Sigmoid colon (tissue), 7 donors: ENCODE data around the gene EXOC6B. TPM values are rescaled to one million over a fixed set of nuclear protein-coding genes. Genes with fewer than 3 reads are reported as not detected.

Experiments
- DNase-seq: peaks from one replicate; pipeline ENCODE4 v3.0.0-alpha.2; 2019
- H3K27ac ChIP-seq, 4 donors: fragments of 200-600 bp; sonication (generic); one replicate each; pipeline ENCODE4 v1.5.1; 2016 to 2019; ENCODE audit warnings: mild to moderate bottlenecking in 1 of 4
- H3K27me3 ChIP-seq, 3 donors: fragments of 200-600 bp; sonication (generic); one replicate each; pipeline ENCODE4 v1.5.1; 2019; ENCODE audit warnings: mild to moderate bottlenecking in 1 of 3
- H3K36me3 ChIP-seq, 4 donors: fragments of 200-600 bp; sonication (generic); one replicate each; pipeline ENCODE4 v1.5.1; 2016 to 2019
- H3K4me1 ChIP-seq, 4 donors: fragments of 200-600 bp; sonication (generic); one replicate each; pipeline ENCODE4 v1.5.1; 2017 to 2019
- H3K4me3 ChIP-seq, 4 donors: fragments of 200-600 bp; sonication (generic); one replicate each; pipeline ENCODE4 v1.5.1; 2017 to 2019; ENCODE audit warnings: mild to moderate bottlenecking in 2 of 4, moderate library complexity in 1 of 4
- H3K9me3 ChIP-seq, 4 donors: fragments of 200-600 bp in 3 of 4; sonication (generic) in 3 of 4; one replicate each; pipeline versions ENCODE4 v1.5.1 to v1.6.1; 2013 to 2019
- CTCF ChIP-seq, 4 experiments: fragments of 450-650 bp in 3 of 4; fragments of 200-600 bp in 1 of 4; IDR thresholded peaks; one replicate each; pipeline ENCODE4 v1.5.1; 2016 to 2019; ENCODE audit warnings: antibody characterized with exemption in 4 of 4, mild to moderate bottlenecking in 3 of 4, moderate library complexity in 2 of 4
- EP300 ChIP-seq, 4 donors: sonication (generic); formaldehyde crosslinking; IDR thresholded peaks; one replicate each; pipeline ENCODE4 v1.6.1; 2017; ENCODE audit warnings: antibody characterized with exemption in 4 of 4
- POLR2A ChIP-seq, 2 donors: fragments of 450-650 bp; IDR thresholded peaks; one replicate each; pipeline ENCODE4 v1.6.1; 2016; ENCODE audit warnings: antibody characterized with exemption in 2 of 2, mild to moderate bottlenecking in 2 of 2, moderate library complexity in 2 of 2
- POLR2AphosphoS5 ChIP-seq, 4 donors: sonication (generic); formaldehyde crosslinking; IDR thresholded peaks; one replicate each; pipeline ENCODE4 v1.6.1; 2017; ENCODE audit warnings: antibody characterized with exemption in 4 of 4
- WGBS, 2 donors: extraction: QIAGEN DNeasy Blood & Tissue Kit; methylation state at CpG; one replicate each; pipeline ENCODE4 v1.1.7; 2013; 5-methylcytosine and 5-hydroxymethylcytosine counted together
- intact Hi-C: fragments of 100-400 bp; cut with DNase I; formaldehyde crosslinking; loops from one replicate; pipeline ENCODE4 v1.15.1; 2023
- polyA plus RNA-seq, 3 donors: library from polyadenylated mRNA; stranded (reverse); fragments of 200-250 nt; gene quantifications; one replicate each; pipeline ENCODE4 v1.2.3, GENCODE V29; 2013
- total RNA-seq, 4 donors: library from RNA; depleted of rRNA; stranded (reverse); fragments of >200 nt; gene quantifications; one replicate each; pipeline ENCODE4 v1.1.0, GENCODE V29; 2016
- donor health status: healthy with polysubstance abuse.
- donor health status: Bipolar disorder and iron deficiency.
- donor health status: healthy.

Gene EXOC6B
- total and polyA plus RNA-seq, 7 donors = 5.0 to 46.1 (median 25.3) TPM

- WGBS, 2 donors = 97% methylated on average over 1 of the region's 1 CpG
- H3K36me3 ChIP-seq = no peaks in the 10 kb centered on the region
- no peak for DNase-seq
- no peak overlapping the region for H3K4me3 ChIP-seq
- TF ChIP-seq POLR2AphosphoS5 (IDR thresholded peaks at IDR 0.05) (peak in 2 of 4 donors; percentile 24 to 53), EP300 (IDR thresholded peaks at IDR 0.05) (no peak)
- no peaks in the 10 kb centered on the region for H3K27me3 ChIP-seq
- H3K9me3 ChIP-seq = peaks cover 0 to 12% (median 3%) of the 10 kb centered on the region in 4 donors
- intact Hi-C loops = no loop called here
- no peak overlapping the region for H3K27ac ChIP-seq
- peaks cover 0 to 12% (median 9%) of the 10 kb centered on the region in 4 donors for H3K4me1 ChIP-seq
These were observed 66.1 kb downstream of the EXOC6B start for GRCh38 chr2:72759755-72760154.

DNA sequence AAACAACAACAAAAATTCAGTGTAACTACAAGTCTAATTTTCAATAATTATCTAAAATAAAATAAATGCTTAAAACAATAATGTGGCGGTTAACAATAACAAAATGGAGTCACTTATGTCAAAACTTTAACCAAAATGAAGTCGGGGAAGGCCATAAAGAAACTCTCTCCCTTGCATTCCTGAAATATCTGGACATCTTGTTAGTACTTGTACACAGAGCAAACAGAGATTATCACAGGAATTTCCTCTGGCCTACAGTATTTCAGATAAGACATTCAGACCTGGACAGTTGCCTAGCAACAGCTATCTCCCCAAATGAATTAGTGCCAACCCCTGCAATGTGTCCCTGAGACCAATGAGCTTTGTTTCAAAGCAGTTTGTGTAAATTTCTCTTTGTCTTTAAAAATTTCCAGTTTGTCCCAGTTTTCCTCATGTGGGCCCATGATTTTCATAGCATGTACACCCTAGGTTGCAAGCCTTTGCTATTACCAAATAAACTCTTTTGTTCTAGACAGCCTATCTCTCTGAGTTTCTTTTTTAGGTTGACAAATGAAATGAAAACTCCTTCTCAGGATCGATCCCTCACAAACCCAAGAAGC is 68.6 kb downstream of the EXOC6B start:
- intact Hi-C loops = no loop called here
- DNase-seq = no peak
- TF ChIP-seq CTCF (IDR thresholded peaks at IDR 0.05) (no peak), POLR2AphosphoS5 (IDR thresholded peaks at IDR 0.05) (no peak), POLR2A (IDR thresholded peaks at IDR 0.05) (no peak), EP300 (IDR thresholded peaks at IDR 0.05) (no peak)
- Histone ChIP-seq H3K36me3 (no peaks in the 10 kb centered on the region), H3K4me3 (no peak overlapping the region), H3K9me3 (peaks cover 0 to 6% (median 2%) of the 10 kb centered on the region in 4 donors), H3K4me1 (peaks cover 0 to 12% (median 9%) of the 10 kb centered on the region in 4 donors), H3K27me3 (no peaks in the 10 kb centered on the region), H3K27ac (no peak overlapping the region)
- 62 to 79% methylated on average over 3 of the region's 3 CpGs for WGBS, 2 donors

DNA sequence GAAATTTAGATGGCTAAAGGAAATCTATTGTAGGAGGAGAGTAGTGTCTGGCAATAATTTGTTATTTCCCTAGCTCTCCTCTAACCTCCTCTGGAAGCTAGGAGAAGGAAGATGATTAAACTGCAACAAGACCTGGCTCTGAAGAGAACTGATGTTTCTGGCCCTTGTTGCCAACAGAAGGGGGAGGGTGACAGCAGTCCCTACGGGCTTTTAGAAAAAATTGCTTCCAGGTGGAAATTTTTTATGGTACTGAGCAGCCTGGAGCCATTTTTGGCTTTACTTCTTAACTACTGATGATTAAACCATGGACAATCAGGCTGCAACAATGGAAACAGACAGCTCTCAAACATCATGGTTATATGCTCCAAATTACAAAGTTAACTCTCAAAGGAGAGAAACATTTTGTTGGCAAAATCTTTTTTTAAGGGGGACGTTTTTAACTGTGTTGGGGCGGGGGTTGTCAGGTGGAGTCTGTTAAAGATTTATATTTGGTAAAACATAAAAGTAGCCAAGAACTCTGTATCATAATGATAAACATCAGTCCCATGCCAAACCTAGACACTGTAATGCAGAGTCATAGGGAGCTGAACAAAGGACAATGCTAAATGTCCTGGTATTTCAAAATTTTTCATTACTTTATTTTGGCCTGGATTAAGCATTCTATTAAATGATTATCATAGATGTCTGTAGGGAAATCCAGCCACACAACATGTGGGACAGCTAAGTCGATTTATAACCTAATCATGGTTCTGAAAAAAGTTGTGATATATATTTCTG is 70.0 kb downstream of the EXOC6B start:
- no peak overlapping the region for H3K27ac ChIP-seq

GRCh38 chr2:72754628-72755320 is 71.1 kb downstream of the EXOC6B start:
- intact Hi-C loops = no loop called here
- WGBS, 2 donors = 93 to 98% methylated on average over 3 of the region's 3 CpGs
- no peaks in the 10 kb centered on the region for H3K36me3 ChIP-seq
- no peaks in the 10 kb centered on the region for H3K27me3 ChIP-seq
- no peak overlapping the region for H3K4me3 ChIP-seq
- H3K4me1 ChIP-seq = peaks cover 0 to 12% (median 9%) of the 10 kb centered on the region in 4 donors
- H3K9me3 ChIP-seq = no peaks in the 10 kb centered on the region
- no peak overlapping the region for H3K27ac ChIP-seq
- TF ChIP-seq CTCF (IDR thresholded peaks at IDR 0.05) (no peak), EP300 (IDR thresholded peaks at IDR 0.05) (no peak), POLR2AphosphoS5 (IDR thresholded peaks at IDR 0.05) (no peak), POLR2A (IDR thresholded peaks at IDR 0.05) (no peak)
- DNase-seq = no peak

More for the DNA sequence above, 70.0 kb downstream of the EXOC6B start:
- no peak for TF ChIP-seq POLR2A (IDR thresholded peaks at IDR 0.05)
- no peak for TF ChIP-seq EP300 (IDR thresholded peaks at IDR 0.05)
- no peak for TF ChIP-seq CTCF (IDR thresholded peaks at IDR 0.05)
- TF ChIP-seq POLR2AphosphoS5 (IDR thresholded peaks at IDR 0.05) = no peak
- Histone ChIP-seq H3K36me3 (no peaks in the 10 kb centered on the region), H3K9me3 (no peaks in the 10 kb centered on the region), H3K27me3 (no peaks in the 10 kb centered on the region), H3K4me1 (peaks cover 0 to 12% (median 9%) of the 10 kb centered on the region in 4 donors), H3K4me3 (no peak overlapping the region)
- no peak for DNase-seq
- intact Hi-C loops = no loop called here
- WGBS, 2 donors = 68 to 79% methylated on average over 4 of the region's 4 CpGs
